HUES48 (cell line): ENCODE data around the gene ACADVL.
"Not testable (repeated sequence)": the region's sequence is repeated elsewhere in the genome, so short reads cannot be mapped to it uniquely, and the experiment has no call there.

Experiments used
- H3K27ac ChIP-seq: one replicate; pipeline ENCODE4 v1.7.0; 2013; ENCODE audit warnings: low read depth, low read length, inconsistent platforms
- H3K27me3 ChIP-seq: 2 replicates; pipeline ENCODE4 v1.6.1; 2013; ENCODE audit warnings: mild to moderate bottlenecking, low read length; ENCODE audit not compliant: control insufficient read depth, insufficient read depth
- H3K36me3 ChIP-seq: 2 replicates; pipeline ENCODE4 v1.6.1; 2013; ENCODE audit warnings: low read length; ENCODE audit not compliant: control insufficient read depth, insufficient read depth
- H3K4me1 ChIP-seq: 2 replicates; pipeline ENCODE4 v1.6.1; 2013; ENCODE audit warnings: mild to moderate bottlenecking, low read length; ENCODE audit not compliant: control insufficient read depth, insufficient read depth
- H3K4me3 ChIP-seq: 2 replicates; pipeline ENCODE4 v1.5.1; 2013; ENCODE audit warnings: mild to moderate bottlenecking, low read depth, low read length
- H3K9ac ChIP-seq: 2 replicates; pipeline ENCODE4 v1.6.1; 2013; ENCODE audit warnings: mild to moderate bottlenecking, low read depth, low read length, moderate library complexity
- H3K9me3 ChIP-seq: 2 replicates; pipeline ENCODE4 v1.6.1; 2013; ENCODE audit warnings: low read length; ENCODE audit not compliant: control insufficient read depth, insufficient read depth

Gene ACADVL

GRCh38 chr17:7178973-7179316 is 40.8 kb upstream of the ACADVL start:
- H3K9me3 ChIP-seq, result no peaks in the 10 kb centered on the region
- no peak overlapping the region for H3K27ac ChIP-seq
- H3K36me3 ChIP-seq, result no peaks in the 10 kb centered on the region
- peaks cover 5% of the 10 kb centered on the region for H3K4me1 ChIP-seq
- H3K4me3 ChIP-seq, result no peak overlapping the region
- H3K27me3 ChIP-seq, result peaks cover 29% of the 10 kb centered on the region
- H3K9ac ChIP-seq, result no peak overlapping the region

GRCh38 chr17:7179317-7180254 is 40.2 kb upstream of the ACADVL start, which contains the start of gene ASGR1:
ASGR1 (minus strand) TSS chr17:7179370; CDS start chr17:7178563, 807 bp downstream.
- Histone ChIP-seq H3K27ac (no peak within 1 kb of the TSS), H3K4me1 (peaks cover 5% of the 10 kb centered on the region; the same call in 1 of the 2 replicates), H3K9ac (no peak within 1 kb of the TSS), H3K9me3 (no peaks in the 10 kb centered on the region), H3K36me3 (no peaks in the 10 kb centered on the region), H3K27me3 (peaks cover 27% of the 10 kb centered on the region), H3K4me3 (peak within 1 kb of the TSS; percentile 76)

GRCh38 chr17:7182101-7182500 is 37.6 kb upstream of the ACADVL start:
- not testable (repeated sequence) for H3K27ac ChIP-seq, H3K9ac ChIP-seq, H3K9me3 ChIP-seq, H3K4me3 ChIP-seq, H3K4me1 ChIP-seq, H3K36me3 ChIP-seq, H3K27me3 ChIP-seq

- H3K36me3 ChIP-seq, result no peaks in the 10 kb centered on the region
- H3K9me3 ChIP-seq, result no peaks in the 10 kb centered on the region
- H3K27me3 ChIP-seq, result no peaks in the 10 kb centered on the region
- H3K4me3 ChIP-seq, result no peak overlapping the region
- H3K4me1 ChIP-seq, result no peaks in the 10 kb centered on the region
- no peak overlapping the region for H3K27ac ChIP-seq
- no peak overlapping the region for H3K9ac ChIP-seq
These were observed 36.2 kb upstream of the ACADVL start for GRCh38 chr17:7183433-7184090.

- Histone ChIP-seq H3K4me1 (no peaks in the 10 kb centered on the region), H3K27ac (no peak overlapping the region), H3K27me3 (no peaks in the 10 kb centered on the region), H3K9ac (no peak overlapping the region), H3K36me3 (no peaks in the 10 kb centered on the region), H3K4me3 (no peak overlapping the region), H3K9me3 (no peaks in the 10 kb centered on the region)
These were observed 35.6 kb upstream of the ACADVL start for GRCh38 chr17:7184091-7184488.

- Histone ChIP-seq H3K27me3 (no peaks in the 10 kb centered on the region), H3K9me3 (no peaks in the 10 kb centered on the region), H3K36me3 (peaks cover 3% of the 10 kb centered on the region; the same call in 1 of the 2 replicates), H3K9ac (no peak overlapping the region), H3K4me3 (no peak overlapping the region), H3K4me1 (no peaks in the 10 kb centered on the region), H3K27ac (no peak overlapping the region)
These were observed 35.1 kb upstream of the ACADVL start for GRCh38 chr17:7184647-7185046.

- Histone ChIP-seq H3K27ac (no peak overlapping the region), H3K4me3 (no peak overlapping the region), H3K4me1 (no peaks in the 10 kb centered on the region)
These were observed 33.5 kb upstream of the ACADVL start for GRCh38 chr17:7186241-7186640.

GRCh38 chr17:7190276-7190917 is 29.3 kb upstream of the ACADVL start:
- Histone ChIP-seq H3K36me3 (peaks cover 43% of the 10 kb centered on the region), H3K27ac (no peak overlapping the region), H3K9ac (no peak overlapping the region), H3K4me3 (no peak overlapping the region), H3K9me3 (no peaks in the 10 kb centered on the region), H3K4me1 (no peaks in the 10 kb centered on the region), H3K27me3 (no peaks in the 10 kb centered on the region)

More at GRCh38 chr17:7186241-7186640, 33.5 kb upstream of the ACADVL start:
- H3K36me3 ChIP-seq, result peaks cover 14% of the 10 kb centered on the region
- no peak overlapping the region for H3K9ac ChIP-seq
- no peaks in the 10 kb centered on the region for H3K27me3 ChIP-seq
- H3K9me3 ChIP-seq, result no peaks in the 10 kb centered on the region

- Histone ChIP-seq H3K4me1 (no peaks in the 10 kb centered on the region), H3K27ac (no peak overlapping the region), H3K4me3 (no peak overlapping the region), H3K27me3 (no peaks in the 10 kb centered on the region), H3K36me3 (peaks cover 50% of the 10 kb centered on the region), H3K9ac (no peak overlapping the region), H3K9me3 (no peaks in the 10 kb centered on the region)
These were observed 28.7 kb upstream of the ACADVL start for GRCh38 chr17:7191069-7191468.

- no peaks in the 10 kb centered on the region for H3K27me3 ChIP-seq
- H3K4me1 ChIP-seq, result no peaks in the 10 kb centered on the region
- H3K9me3 ChIP-seq, result no peaks in the 10 kb centered on the region
- H3K4me3 ChIP-seq, result no peak overlapping the region
- H3K36me3 ChIP-seq, result peaks cover 56% of the 10 kb centered on the region
- H3K27ac ChIP-seq, result no peak overlapping the region
- H3K9ac ChIP-seq, result no peak overlapping the region
These were observed 28.0 kb upstream of the ACADVL start for GRCh38 chr17:7191571-7192270.
